HG02885 (cell line): ENCODE measurements around the gene SIK3.
"Not testable (repeated sequence)": the region's sequence is repeated elsewhere in the genome, so short reads cannot be mapped to it uniquely, and the experiment has no call there.

Experiments used
- ATAC-seq: cut with Tn5 transposase; IDR thresholded peaks from one replicate; pipeline ENCODE4 v1.9.1; 2021; ENCODE audit warnings: mild to moderate bottlenecking; ENCODE audit not compliant: unreplicated experiment, poor library complexity

SIK3 gene

DNA sequence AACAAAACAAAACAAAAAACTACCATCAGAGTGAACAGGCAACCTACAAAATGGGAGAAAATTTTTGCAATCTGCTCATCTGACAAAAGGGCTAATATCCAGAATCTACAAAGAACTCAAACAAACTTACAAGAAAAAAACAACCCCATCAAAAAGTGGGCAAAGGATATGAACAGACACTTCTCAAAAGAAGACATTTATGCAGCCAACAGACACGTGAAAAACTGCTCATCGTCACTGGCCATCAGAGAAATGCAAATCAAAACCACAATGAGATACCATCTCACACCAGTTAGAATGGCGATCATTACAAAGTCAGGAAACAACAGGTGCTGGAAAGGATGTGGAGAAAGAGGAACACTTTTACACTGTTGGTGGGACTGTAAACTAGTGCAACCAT lies 14.3 kb upstream of the SIK3 start:
- not testable (repeated sequence) for ATAC-seq

DNA sequence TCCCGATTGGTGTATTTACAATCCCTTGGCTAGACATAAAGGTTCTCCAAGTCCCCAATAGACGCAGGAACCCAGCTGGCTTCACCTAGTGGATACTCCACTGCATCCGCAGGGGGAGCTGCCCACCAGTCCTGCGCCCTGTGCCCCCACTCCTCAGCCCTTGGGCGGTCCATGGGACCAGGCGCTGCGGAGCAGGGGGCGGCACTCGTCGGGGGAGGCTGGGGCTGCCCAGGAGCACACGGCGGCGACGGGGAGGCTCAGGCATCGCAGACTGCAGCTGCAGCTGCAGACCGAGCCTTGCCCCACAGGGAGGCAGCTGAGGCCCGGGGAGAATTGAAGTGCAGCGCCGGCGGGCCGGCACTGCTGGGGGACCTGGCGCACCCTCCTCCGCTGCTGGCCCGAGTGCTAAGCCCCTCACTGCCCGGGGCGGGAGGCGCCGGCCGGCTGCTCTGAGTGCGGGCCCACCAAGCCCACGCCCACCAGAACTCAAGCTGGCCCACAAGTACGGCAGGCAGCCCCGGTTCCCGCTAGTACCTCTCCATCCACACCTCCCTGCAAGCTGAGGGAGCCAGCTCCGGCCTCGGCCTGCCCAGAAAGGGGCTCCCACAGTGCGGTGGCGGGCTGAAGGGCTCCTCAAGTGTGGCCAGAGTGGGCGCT lies 12.2 kb upstream of the SIK3 start:
- ATAC-seq: no peak

- no peak for ATAC-seq
These were observed 9.7 kb upstream of the SIK3 start for GRCh38 chr11:117107701-117108590.

DNA sequence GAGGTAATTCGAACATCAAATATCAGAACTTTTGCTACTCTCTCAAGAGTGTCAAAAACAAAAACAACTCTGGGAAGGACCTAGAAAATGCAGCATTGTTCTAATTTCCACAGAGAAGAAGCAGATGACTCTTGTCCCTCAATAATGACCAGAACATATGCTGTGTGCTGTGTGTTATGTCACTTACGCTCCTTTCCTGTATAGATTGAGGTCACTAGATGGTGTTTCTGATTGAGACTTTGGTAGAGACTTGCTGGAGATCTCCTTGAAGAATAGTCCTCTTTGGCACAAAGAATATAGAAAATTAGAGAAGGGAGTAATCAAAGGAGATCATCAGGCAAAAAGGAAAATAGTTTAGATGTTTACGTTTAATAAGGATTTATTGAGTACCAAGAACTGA lies 2.3 kb upstream of the SIK3 start:
- no peak for ATAC-seq

DNA sequence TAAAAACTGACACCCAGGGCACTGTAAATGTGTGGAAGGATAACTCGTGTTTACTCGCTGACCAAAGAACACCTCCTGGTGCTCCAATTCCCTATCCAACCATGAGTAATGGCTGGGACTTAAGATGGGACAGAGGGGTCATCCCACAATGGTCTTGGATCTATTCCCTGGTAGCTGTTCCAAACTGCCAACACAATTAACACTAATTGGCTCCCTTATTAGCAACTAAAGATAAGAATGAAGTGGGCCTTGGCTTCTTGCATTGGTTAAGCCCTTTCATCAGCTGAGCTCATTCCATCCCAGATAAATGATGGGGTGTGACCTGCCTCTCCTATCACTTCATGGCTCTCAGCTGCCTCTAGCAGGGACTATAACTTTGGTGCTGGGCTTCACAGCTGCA lies 1.5 kb upstream of the SIK3 start:
- no peak for ATAC-seq

GRCh38 chr11:117097389-117098268 lies 599 bp downstream of the SIK3 start:
- ATAC-seq: peak; percentile 22

GRCh38 chr11:117097014-117097388 lies 1.2 kb downstream of the SIK3 start:
- ATAC-seq: no peak

DNA sequence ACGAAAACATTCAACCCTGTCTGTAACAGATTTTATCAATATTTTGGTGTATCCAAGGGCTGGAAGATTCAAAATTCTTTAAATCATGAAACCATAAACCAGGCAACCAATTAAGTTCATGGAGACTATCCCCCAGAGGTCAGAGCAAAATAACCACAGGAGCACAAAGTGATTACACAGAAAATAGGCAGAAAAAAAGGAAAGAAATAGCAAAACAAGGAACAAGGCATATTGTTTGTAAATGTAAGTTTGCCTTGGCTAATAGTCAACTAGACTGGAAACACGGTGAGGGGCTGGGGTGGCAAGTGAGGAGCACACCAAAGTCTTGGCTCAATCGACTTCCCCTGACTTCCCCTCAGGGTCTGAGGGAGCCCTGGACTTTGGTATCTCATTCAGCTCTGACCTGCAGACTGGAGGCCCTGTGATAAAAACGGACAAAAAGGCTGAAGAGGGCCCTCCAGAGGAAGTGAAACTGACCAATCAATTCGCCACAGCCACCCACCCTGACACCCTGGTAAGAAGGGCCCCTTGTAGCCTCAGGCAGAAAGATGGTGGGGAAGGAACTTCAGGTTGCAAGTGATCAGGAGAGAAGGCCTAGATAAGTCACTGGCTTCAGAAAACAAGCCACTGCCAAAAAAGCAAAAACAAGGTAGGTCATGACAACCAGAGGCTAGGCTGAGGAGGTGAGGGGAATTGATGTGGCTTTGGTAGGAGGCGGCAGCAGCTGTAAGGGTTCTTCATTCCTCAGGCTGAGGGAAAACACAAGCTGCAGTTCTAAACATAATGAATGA lies 1.8 kb downstream of the SIK3 start:
- ATAC-seq: peak; percentile 52

DNA sequence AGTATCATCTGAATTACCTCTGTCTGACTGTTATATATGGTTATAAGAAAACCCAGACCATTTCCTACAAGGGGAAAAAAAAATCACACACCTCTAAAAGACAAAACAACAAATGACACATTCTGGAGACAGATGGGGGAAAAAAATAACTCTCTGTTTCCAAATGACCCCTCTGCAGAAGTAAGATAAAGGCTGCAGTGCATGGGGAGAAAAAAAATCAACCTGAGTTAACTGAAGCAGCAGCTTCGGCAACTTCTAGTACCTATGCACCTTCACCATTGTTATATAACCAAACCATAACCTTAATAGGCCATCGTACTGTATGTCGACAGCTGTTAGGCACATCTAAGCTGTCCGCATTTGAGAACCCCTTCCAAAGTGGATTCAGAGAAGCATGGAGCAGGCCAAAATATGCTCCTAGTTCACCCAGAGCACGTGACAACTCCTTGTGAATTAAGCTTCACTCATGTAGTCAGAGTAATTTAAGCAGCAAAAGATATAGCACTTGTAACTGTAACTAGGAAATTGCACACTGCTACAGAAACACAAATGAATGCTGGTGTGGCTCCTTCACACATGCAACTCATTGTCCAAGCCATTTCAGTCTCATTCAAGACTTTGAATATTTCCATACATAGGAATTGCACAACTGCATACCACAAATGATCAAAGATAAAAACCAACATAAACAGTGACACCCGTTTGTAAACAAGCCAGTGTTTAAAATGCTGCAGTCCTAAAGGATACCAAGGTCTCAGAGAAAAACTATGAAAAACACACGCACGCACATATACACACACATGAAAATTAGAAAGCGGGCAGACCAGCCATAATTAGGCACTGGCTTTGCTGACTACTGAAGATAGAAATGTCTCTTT lies 2.7 kb downstream of the SIK3 start:
- no peak for ATAC-seq

DNA sequence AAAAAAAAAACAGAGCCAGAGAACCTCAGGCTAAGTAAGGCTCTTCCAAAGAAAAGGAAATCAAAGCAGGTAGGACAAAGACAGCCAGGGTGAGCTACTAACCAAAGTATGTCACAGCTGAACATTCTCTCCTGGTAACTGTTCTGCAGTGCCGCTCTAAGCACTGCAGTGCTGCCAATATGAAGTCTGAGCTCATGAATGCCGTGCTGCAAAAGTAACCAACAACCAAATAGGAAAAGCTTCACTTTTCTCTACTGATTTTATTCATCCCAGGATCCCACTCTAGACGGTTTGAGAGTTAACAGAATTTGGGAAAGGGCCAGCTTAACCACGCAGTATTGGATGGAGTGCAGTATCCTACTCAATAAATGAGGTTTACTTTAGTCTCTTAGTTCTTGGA lies 3.5 kb downstream of the SIK3 start:
- no peak for ATAC-seq

DNA sequence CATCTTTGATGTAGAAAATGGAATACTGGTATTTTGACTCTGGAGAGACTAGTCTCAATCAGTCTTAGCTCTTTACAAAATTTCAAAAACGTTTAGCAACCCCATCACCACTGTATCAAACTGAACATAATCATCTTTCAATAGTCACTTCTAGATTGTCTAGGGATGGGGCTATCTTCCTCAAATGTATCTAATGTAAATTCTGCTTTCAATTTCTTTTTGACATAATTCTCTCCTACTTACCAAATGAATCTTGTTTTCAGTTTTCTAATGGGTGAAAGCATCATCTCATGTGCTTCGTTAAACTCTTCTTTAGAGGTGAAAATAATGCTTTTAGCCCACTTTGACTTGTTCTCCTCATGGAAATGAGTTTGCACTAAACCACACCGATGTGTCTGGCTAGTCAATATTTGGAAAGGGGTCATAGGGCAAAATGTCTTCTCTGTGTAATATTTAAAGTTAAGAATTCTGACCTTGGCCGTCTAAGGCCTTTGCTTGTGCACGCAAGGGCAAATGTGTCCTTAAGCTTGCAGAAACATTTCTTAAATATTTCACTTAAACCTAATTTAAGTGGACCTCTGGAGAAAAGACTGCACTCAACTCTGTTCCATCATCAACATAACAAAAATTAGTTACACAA lies 5.2 kb downstream of the SIK3 start:
- no peak for ATAC-seq

GRCh38 chr11:117091753-117092477 lies 6.3 kb downstream of the SIK3 start:
- ATAC-seq: no peak

- ATAC-seq: no peak
These were observed 8.0 kb downstream of the SIK3 start for GRCh38 chr11:117090111-117090706.

- ATAC-seq: no peak
These were observed 8.5 kb downstream of the SIK3 start for GRCh38 chr11:117089685-117090084.

DNA sequence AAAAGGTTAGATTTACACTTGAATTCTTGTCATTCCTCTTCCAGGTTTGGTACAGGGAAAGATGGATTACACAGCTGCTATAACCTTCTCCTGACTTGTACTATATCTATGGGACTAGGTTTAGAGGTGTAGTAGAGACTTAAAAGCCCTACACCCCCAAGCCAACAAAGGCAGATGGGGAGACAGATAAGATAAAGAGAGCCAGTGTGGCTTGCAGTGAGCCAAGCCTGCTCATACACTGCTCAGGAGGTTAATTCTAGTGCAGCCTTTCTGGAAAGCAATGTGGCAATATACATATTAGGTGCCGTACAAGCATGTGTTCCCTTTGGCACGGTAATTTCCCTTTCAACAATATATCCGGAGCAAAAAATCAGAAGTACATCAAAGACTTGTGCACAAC lies 10.8 kb downstream of the SIK3 start:
- no peak for ATAC-seq

- no peak for ATAC-seq
These were observed 13.2 kb downstream of the SIK3 start for GRCh38 chr11:117084992-117085391.

DNA sequence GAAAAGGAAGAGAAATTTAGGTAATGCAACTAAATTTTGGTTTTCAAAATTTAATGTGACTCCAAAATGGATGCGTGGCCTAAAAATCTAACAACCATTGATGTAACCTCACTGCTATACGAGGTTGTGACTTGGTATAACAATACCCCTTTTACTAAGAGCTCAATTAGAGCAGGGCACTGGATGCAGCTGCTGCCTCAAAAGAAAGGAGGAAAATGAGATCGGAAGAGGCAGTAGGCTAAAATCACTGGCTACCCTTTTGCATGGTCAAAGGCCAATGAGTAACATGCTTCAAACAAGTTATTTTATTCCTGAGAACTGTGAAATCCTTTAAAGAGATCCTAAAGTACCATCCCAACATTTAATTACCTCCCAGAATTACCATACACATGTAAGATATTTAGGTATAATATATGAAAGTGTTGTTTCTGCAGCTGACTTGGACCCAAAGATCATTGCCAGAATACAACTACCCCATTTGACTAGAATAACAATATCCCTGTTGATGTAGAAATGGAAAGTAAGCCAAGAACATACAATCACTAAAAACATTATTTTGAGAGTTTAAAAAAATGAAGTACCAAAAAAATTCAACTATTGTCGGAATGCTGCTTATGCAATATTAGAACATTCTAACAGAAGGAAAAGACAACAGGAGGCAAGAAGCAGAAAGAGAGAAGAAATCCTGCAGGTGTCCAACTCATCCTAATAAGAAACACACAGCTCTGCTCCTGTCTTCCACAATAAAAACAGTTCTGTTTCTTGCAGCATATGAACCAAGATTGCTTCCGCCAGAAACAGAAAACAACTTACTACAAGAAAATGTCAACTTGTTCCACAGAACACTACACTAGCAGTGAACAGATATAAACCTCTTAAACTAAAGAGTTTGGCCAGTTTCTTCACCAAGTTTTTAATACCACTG lies 15.0 kb downstream of the SIK3 start:
- ATAC-seq: no peak
